GM18909 (cell line): ENCODE data around the gene MEAK7.

Experiments used
- ATAC-seq: cut with Tn5 transposase; IDR thresholded peaks from one replicate; pipeline ENCODE4 v1.9.1; 2021; ENCODE audit warnings: mild to moderate bottlenecking; ENCODE audit not compliant: unreplicated experiment, poor library complexity

MEAK7 gene

DNA sequence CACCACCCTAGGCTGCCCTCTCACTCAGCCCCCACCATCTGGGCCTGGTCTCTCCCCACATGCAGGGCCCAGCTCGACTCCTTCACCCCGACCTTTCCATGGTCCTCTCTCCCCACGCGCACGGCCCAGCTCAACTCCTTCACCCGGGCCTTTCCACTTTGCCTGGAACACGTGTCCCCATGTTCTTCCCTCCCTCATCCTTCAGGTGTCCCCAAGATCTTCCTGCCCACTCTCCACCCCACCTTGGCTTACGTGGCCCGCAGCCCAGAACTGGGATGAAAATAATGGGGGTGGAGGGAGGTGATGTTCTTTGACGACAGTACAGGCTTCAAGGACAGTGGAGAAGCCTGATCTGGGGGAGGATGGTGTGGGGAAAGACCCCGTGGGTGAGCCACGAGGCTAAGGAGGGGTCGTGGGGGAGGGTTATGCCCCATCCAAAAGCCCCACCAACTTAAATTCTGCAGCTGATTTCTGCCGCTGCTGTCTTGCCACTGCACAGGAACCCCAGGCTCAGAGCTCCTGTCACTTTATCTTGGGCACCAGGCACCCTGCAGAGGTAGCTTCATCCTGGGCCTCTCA lies 9.9 kb upstream of the MEAK7 start:
- no peak for ATAC-seq

DNA sequence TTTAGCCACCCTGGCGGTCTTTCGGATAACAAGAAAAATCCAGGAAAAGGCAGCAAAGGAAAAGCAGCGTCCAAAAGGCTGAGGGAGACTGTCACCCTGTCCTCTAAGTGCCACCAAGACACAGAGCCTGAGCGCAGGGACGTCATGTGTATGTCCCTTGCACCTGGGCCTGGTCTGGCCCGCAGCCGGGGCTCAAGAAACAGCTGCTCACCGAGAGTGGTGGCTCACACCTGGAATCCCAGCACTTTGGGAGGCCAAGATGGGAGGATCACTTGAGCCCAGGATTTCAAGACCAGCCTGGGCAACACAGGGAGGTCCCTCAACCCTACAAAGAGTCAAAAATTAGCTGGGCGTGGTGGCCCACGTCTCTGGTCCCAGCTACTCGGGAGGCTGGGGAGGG lies 9.2 kb upstream of the MEAK7 start:
- ATAC-seq = no peak

DNA sequence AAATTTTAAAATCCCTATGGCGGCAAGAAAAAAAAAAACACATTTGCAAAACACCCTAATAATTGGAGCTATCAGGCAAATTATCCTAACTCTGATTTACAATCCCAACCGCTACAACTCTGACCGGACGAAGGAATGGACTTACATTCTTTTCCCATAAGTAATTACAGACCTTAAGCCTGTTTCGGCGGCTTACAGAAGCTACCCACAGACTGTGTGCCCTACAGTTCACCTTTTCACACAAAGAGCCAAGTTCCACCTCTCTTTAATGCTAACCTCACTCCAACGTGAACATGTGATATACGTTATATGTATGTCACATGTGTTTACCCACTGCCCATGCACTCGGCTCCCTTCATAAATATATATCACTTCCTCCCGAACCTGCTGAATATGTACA lies 8.7 kb upstream of the MEAK7 start:
- no peak for ATAC-seq

DNA sequence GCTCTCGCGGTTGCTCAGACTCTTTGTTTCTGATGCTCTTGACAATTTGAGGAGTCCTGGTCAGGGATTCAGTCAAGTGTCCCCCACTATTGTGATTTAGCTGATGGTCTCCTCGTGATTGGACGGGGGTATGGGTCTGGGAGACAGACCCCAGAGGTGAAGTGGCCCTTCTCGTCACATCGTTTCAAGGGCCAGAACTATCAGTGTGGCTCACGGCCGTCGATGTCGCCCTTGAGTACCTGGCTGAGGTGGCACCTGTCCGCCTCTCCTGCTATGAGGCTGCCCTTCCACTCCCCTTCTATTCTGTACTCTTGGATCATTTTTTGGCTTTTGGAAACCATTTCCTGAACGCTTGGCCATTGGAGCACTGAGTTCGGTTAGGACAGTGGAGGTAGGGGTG lies 7.4 kb upstream of the MEAK7 start:
- no peak for ATAC-seq

DNA sequence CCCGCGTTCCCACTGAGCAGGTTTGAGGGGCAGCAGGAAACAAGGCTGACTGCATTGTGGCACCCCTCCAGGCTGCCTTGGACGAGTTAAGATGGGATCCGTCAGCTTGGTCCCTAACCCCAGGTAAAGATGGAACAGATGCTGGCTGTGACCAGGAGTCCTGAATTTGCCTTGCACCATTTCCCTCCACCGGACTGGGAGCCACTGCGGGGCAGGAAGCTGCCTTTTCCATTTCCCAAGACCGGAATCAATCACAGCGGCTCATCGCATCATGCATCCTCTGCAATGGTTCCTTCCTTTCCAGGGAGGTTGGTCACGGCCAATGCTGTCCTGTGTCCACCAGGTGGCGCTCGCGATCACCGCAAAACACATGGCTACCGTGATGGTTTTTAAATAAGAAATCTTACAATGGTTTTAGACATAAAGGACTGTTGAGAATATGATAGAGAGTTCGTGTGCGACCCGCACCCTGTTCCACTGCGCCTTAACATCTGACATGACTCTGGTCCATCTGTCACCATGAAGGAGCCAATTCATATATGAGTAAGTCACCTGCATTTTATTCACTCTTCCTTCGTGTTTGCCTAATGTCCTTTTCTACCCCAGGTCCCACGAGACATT lies 6.8 kb upstream of the MEAK7 start:
- no peak for ATAC-seq

DNA sequence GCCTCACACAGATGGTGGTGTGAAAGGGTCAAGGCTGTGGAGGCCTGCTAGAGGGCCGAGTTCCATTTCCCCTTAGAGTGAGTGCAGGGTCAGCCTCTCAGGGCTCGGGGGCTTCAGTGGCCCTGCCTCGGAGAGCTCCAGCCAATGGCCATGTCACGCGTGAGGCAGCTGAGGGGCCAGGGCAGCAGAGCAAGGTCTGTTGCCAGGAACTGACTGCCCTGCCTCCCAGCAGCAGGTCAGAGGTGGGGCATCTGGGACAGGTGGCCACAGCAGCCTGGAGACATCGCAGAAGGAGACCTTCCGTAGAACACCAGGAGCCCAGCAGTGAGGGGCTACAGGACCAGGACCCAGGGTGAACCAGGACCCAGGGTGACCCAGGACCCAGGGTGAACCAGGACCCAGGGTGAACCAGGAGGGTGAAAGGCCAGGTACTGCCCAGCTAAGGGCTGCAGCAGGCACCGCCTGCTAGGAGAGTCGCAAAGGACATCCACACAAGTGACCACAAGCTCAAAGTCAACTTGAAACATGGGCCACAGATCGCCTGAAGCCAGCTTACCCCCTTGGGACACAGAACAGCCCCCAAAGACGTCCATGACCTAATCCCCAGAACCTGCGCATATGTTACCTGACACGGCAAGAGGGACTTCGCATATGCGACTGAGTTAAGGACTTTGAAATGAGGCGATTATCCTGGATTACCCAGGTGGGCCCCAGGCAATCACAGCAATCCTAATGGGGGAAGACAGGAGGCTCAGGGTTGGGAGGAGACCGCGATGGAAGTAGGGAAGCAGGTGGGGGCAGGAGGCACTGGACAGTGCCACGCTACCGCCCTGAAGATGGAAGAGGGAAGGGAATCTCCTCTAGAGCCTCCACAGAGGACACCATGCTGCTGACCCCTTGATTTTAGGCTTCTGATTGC lies 4.8 kb upstream of the MEAK7 start:
- ATAC-seq = no peak

DNA sequence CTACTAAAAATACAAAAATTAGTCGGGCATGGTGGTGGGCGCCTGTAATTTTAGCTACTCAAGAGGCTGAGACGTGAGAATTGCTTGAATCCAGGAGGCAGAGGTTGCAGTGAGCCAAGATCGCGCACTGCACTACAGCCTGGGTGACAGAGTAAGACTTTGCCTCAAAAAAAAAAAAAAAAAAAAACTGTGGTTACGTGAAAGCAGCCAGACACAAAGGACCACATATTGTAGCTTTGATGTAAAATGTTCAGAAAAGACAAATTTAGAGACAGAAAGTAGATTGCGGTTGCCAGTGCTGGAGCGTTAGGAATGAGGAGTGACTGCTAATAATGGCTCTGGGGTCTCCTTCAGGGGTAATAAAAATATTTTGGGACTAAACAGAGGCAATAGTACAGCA lies 4.0 kb upstream of the MEAK7 start:
- ATAC-seq = no peak

DNA sequence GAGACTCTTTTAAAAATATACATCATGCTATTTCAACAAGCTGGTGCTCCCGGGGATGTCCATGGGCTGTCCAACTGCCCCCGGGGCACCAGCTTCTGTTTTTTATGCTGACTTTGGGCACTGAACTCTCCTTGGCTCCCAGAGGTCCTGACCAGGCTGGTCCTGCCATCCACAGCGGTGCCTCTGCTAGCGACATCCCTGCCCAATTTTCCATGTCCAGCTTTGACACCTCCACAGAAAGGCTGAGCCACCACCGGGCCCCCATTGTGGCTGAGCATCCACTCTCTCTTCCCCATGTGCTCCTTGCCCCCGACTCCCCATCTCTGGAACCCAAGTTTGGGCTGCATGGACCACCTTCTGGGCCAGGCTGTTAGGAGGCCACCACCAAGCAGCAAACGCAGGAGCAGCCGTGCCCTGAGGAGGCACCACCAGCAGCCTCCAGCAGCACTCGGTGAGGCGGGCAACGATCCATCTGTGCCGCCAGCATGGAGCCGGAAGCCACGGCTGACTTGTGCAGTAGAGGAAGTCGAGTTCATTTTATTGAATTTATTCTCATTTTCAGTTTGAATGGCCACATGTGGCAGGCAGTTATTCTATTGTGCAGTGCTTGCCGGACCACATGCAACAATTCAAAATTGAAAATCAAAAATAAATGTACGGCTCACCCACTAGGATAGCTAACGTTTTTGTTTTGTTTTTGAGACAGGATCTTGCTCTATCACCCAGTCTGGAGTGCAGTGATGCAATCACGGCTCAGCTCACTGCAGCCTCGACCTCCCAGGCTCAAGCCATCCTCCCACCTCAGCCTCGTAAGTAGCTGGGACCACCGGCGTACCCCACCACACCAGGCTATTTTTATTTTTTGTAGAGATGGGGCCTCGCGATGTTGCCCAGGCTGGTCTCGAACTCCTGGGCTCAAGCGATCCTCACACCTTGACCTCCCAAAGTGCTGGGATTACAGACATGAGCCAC lies 2.8 kb upstream of the MEAK7 start:
- ATAC-seq = no peak

DNA sequence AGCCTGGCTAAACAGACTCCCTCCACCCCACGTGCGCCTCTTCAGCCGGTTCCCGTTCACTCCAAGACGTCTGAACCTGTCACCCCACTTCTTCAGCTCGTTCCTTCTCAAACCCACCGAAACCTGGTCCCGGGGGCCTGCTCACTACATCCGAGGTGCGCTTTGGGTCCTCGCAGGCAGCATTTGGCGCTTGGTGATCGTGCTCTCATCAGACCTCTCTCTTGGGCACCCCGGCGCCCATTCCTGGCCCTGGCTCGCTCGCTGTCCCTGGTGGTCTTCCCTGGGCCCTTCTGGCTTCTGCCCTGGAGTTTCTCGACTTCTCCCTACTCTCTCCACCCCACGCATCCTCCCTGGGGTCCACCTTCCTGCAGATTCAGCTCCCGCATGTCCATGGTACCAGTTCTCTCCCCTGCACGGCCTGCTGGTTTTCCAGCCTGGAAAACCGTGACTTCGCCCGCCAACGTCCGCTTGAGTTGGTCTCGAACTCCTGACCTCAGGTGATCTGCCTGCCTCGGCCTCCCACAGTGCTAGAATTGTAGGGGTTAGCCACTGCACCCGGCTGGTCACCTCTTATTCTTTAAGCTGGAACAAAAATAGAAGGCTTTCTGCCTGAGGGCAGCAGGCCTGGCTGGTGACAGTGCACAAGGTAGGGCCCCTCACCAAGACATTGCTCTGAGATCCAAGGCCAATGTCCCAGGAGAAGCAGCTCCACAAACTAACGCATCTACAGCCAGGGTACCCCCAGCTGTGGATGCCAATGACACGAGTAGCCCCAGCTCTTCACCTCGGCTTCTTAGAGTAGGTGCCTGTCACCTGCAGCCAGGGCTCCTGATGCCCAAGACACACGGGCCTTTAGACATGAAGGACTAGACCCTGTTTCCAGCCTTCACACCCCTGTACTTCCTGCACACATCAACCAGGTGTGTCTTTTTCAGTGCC lies 1.1 kb upstream of the MEAK7 start:
- no peak for ATAC-seq

DNA sequence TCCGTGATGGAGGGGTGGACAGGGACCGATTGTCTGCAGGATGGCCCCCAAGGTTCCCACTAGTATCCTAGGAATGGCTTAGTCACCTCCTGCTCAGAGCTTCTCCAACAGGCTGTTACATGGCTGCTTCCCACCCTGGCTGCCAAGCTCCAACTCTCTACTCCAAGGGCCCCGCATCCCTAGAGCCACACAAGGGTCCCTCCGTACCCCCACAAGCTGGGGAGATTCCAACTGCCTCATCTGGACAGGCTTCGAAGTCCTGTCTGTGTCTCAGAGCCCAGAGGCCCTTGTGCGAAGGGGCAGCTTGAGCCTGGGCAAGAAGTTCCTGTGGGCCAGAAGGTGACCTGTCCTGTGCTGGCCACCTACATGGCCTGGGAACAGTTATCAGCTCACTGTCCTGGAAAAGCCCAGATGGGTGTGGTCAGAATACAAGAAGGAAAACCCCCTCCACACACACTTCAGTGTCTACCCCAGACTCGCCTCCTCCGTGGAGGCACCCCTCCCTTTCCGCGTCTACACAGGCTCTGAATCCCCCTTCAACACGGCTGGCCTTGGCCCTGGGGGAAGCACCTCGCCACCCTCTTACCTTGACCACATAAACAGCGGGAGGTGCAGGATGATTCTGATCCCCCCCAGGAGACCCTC lies 586 bp downstream of the MEAK7 start:
- no peak for ATAC-seq

DNA sequence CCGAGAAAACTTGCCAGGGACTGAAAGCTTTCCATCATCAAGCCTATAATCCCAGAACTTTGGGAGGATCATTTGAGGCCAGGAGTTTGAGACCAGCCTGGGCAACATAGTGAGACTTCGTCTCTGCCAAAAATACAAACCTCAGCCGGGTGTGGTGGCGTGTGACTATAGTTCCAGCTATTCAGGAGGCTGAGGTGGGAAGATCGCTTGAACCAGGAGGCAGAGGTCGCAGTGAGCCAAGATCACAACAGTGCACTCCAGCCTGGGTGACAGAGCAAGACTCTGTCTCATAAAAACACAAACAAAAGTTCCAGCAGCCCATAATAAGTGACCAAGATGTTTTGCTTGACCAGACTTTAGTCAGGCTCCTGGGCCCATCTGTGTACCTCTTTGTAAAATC lies 1.9 kb downstream of the MEAK7 start:
- no peak for ATAC-seq

DNA sequence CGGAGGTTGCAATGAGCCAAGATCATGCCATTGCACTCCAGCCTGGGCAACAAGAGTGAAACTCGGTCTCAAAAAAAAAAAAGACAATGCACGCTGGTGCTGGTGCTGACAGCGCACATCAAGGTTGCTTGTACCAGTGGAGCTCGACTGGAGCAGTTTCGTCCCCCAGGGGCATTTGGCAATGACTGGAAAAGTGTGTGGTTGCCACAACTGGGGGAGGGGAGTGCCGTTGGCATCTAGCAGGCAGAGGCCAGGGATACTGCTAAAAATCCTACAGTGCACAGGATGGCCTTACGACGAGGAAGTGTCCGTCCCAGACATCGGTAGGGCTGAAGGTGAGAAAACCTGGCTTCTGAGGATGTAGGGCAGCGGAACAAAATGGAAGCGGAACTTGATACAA lies 2.4 kb downstream of the MEAK7 start:
- ATAC-seq = no peak

DNA sequence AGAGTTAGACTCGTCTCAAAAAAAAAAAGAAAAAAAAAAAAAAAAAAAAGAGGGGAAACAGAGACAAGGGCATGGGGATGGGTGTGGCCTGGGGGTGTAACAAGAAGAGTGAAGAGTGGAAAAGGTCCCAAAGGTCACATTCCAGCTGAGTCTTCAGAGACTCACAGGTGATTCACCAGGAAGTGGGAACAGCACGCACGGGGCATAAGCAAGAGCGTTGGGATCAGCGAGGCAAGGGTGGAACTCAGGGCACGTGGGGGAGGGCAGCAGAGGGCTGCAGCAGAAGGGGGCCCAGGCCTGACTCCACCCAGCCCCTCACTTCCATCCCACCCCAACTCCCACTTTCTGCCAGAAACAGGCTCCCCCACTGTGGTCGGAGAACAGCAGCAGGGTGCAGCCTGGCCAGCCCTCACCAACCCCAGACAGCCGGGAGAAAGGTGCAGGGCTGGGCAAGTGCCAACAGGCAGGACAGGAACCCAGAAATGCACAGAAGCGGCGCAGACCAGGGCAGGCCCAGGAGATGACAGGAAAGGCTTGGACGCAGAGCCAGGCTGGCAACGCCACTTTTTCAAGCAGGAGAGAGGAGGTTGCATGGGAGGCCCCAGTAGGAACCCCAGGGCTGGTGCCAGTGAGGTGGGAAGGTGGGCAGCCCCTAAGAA lies 3.3 kb downstream of the MEAK7 start:
- no peak for ATAC-seq

DNA sequence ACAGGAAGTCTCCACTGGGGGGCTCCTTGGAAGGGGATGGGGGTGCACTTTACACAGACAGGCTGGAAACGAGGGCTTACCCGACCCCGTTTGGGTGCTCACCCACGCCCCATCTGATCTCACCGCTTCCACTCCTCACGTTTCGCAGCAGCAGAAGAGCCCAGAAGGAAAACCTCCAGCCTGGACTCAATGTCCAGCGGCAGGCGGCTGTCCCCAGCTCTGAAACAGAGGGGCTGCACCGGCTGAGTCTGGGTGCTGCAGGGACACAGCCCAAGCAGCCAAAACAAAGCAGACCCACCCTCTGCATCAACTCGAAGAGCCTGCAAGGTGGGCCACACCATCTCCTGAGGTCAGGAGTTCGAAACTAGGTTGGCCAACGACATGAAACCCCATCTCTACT lies 3.9 kb downstream of the MEAK7 start:
- no peak for ATAC-seq

DNA sequence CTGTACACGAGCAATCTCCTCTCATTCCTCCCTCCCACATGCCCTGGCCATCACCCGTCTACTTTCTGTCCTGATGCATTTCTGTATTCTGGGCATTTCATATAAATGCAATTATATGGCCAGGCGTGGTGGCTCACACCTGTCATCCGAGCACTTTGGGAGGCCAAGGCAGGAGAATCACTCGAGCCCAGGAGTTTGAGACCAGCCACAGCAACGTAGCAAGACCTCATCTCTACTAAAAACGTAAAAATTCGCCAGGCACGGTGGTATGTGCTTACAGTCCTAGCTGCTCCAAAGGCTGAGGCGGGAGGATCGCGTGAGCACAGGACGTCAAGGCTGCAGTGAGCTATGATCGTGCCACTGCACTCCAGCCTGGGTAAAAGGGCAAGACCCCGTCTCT lies 4.8 kb downstream of the MEAK7 start:
- no peak for ATAC-seq

DNA sequence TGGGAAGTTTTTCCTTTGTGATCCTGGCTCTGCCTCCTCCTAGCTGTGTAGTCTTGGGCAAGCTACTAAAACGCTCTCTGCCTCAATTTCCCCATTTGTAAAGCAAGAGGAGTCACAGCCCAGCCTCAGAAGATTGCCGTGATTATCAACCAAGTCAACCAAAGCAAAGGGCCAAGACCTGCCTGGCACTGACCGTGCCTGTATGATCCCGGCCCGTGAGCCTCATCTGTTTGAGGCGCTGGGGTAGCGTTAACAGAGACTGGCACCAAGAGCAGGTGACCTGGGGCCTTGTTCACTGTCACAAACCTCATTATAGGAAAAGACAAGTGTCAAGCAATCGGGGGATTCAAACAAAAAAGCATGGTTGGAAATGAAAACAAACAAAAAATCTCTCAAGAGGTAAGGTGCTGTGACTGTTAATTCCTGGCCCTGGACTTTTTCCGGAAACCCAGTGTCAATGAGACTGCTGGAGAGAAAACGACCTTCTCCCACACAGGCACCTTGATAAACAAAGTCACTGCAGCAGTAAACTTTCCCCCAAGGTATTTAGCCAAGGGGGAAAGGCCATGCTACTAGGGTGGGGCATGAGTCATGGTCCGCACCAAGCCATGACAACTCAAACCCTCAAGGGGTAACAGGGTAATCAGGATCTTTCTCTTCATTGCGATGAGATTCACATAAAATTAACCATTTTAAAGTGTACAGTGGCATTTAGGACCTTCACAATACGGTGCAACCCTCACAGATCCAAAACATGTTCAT lies 5.4 kb downstream of the MEAK7 start:
- no peak for ATAC-seq

DNA sequence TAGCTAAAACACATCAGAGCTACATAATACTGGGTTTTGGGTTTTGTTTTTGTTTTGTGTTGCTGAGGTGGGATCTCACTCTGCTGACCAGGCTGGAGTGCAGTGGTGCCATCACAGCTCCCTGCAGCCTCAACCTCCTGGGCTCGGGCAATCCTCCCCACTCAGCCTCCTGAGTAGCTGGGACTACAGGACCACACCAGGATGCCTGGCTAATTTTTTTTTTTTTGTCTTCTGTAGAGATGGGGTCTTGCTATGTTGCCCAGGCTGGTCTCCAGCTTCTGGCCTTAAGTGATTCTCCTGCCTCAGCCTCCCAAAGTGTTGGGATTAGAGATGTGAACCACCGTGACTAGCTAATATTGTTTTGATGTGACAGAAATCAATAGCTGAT lies 6.2 kb downstream of the MEAK7 start:
- ATAC-seq = no peak
